Testis (tissue), 3 donors: Measurements from ENCODE around the gene DCTD. TPM values are rescaled to one million over a fixed set of nuclear protein-coding genes. Genes with fewer than 3 reads are reported as not detected.

ENCODE experiments used
- DNase-seq: peaks from one replicate; pipeline ENCODE4 v3.0.0-alpha.2; 2019
- H3K27ac ChIP-seq, 2 donors: fragments of 200-600 bp; sonication (generic); one replicate each; pipeline ENCODE4 v1.5.1; 2019
- H3K27me3 ChIP-seq: fragments of 200-600 bp; sonication (generic); one replicate; pipeline ENCODE4 v1.5.1; 2019
- H3K36me3 ChIP-seq: fragments of 200-600 bp; sonication (generic); one replicate; pipeline ENCODE4 v1.5.1; 2017; ENCODE audit warnings: low read depth; ENCODE audit errors: missing control alignments
- H3K4me1 ChIP-seq: fragments of 200-600 bp; sonication (generic); one replicate; pipeline ENCODE4 v1.5.1; 2019
- H3K4me3 ChIP-seq, 2 donors: fragments of 200-600 bp; sonication (generic); one replicate each; pipeline ENCODE4 v1.5.1; 2017 to 2019
- H3K9me3 ChIP-seq: fragments of 200-600 bp; sonication (generic); one replicate; pipeline ENCODE4 v1.5.1; 2017
- CTCF ChIP-seq, 3 experiments: fragments of 450-650 bp in 2 of 3; fragments of 200-600 bp in 1 of 3; sonication (generic) in 1 of 3; IDR thresholded peaks; one replicate each; pipeline ENCODE4 v1.5.1; 2016 to 2019; ENCODE audit warnings: antibody characterized with exemption in 3 of 3, mild to moderate bottlenecking in 2 of 3, moderate library complexity in 1 of 3
- POLR2A ChIP-seq: fragments of 450-650 bp; IDR thresholded peaks from one replicate; pipeline ENCODE4 v1.6.1; 2017; ENCODE audit warnings: antibody characterized with exemption, mild to moderate bottlenecking, moderate library complexity
- WGBS, 2 donors: methylation state at CpG; one replicate each; pipeline ENCODE4 v1.1.5; 2018; 5-methylcytosine and 5-hydroxymethylcytosine counted together
- intact Hi-C: fragments of 100-400 bp; cut with DNase I; formaldehyde crosslinking; loops from one replicate; pipeline ENCODE4 v1.15.1; 2023; ENCODE audit warnings: low total_unique reads
- polyA plus RNA-seq: library from polyadenylated mRNA; stranded (reverse); fragments of 350-450 nt; fragmentation: Illumina TruSeq; extraction: RNeasy Lipid Tissue Mini Kit (QIAGEN cat#74804); gene quantifications from one replicate; pipeline ENCODE4 v1.2.3, GENCODE V29; 2014; ENCODE audit warnings: low read depth, low replicate concordance; ENCODE audit not compliant: insufficient read depth
- total RNA-seq, 2 donors: library from RNA; depleted of rRNA; stranded (reverse); fragments of >200 nt; gene quantifications; one replicate each; pipeline ENCODE4 v1.2.3, GENCODE V29; 2016

Gene DCTD
- total and polyA plus RNA-seq, 3 donors from 2014 or later = 41.8 to 56.5 (median 45.6) TPM

- H3K27me3 ChIP-seq = no peaks in the 10 kb centered on the region
- H3K36me3 ChIP-seq = no peaks in the 10 kb centered on the region
- H3K4me1 ChIP-seq = peaks cover under 1% of the 10 kb centered on the region
- H3K27ac ChIP-seq = no peak overlapping the region
- H3K9me3 ChIP-seq = no peaks in the 10 kb centered on the region
- TF ChIP-seq CTCF (IDR thresholded peaks at IDR 0.05) (no peak), POLR2A (no peak)
- H3K4me3 ChIP-seq = no peak overlapping the region
- intact Hi-C loops = no loop called here
- 94% methylated on average over 9 of the region's 9 CpGs for WGBS, 2 donors
- DNase-seq = no peak
Observed at GRCh38 chr4:182886768-182887167, 30.4 kb downstream of the DCTD start.

GRCh38 chr4:182886205-182886604 lies 31.0 kb downstream of the DCTD start:
- Histone ChIP-seq H3K27me3 (no peaks in the 10 kb centered on the region), H3K4me1 (peaks cover 6% of the 10 kb centered on the region), H3K36me3 (no peaks in the 10 kb centered on the region), H3K9me3 (no peaks in the 10 kb centered on the region), H3K27ac (no peak overlapping the region), H3K4me3 (no peak overlapping the region)
- TF ChIP-seq CTCF (IDR thresholded peaks at IDR 0.05) = no peak
- no peak for TF ChIP-seq POLR2A
- intact Hi-C loops = no loop called here
- WGBS, 2 donors = 75 to 77% methylated on average over 6 of the region's 6 CpGs
- DNase-seq = no peak

- no peak for DNase-seq
- peaks cover 11% of the 10 kb centered on the region for H3K4me1 ChIP-seq
- no peak overlapping the region for H3K4me3 ChIP-seq
- 28 to 38% methylated on average over 3 of the region's 3 CpGs for WGBS, 2 donors
- no peaks in the 10 kb centered on the region for H3K36me3 ChIP-seq
- H3K27me3 ChIP-seq = no peaks in the 10 kb centered on the region
- TF ChIP-seq CTCF (IDR thresholded peaks at IDR 0.05) (no peak), POLR2A (no peak)
- no peak overlapping the region for H3K27ac ChIP-seq
- no peaks in the 10 kb centered on the region for H3K9me3 ChIP-seq
- intact Hi-C loops = no loop called here
Observed at GRCh38 chr4:182885738-182886077, 31.5 kb downstream of the DCTD start.

- WGBS, 2 donors = 90 to 93% methylated on average over 3 of the region's 3 CpGs
- peaks cover 12% of the 10 kb centered on the region for H3K4me1 ChIP-seq
- TF ChIP-seq POLR2A (no peak), CTCF (IDR thresholded peaks at IDR 0.05) (no peak)
- no peaks in the 10 kb centered on the region for H3K27me3 ChIP-seq
- intact Hi-C loops = no loop called here
- H3K4me3 ChIP-seq = no peak overlapping the region
- no peaks in the 10 kb centered on the region for H3K36me3 ChIP-seq
- DNase-seq = no peak
- H3K27ac ChIP-seq = no peak overlapping the region
- H3K9me3 ChIP-seq = no peaks in the 10 kb centered on the region
Observed at GRCh38 chr4:182885022-182885737, 32.0 kb downstream of the DCTD start.

- Histone ChIP-seq H3K27me3 (no peaks in the 10 kb centered on the region), H3K4me3 (no peak overlapping the region), H3K27ac (no peak overlapping the region), H3K9me3 (no peaks in the 10 kb centered on the region), H3K4me1 (peaks cover 12% of the 10 kb centered on the region), H3K36me3 (no peaks in the 10 kb centered on the region)
- TF ChIP-seq POLR2A = no peak
- no peak for TF ChIP-seq CTCF (IDR thresholded peaks at IDR 0.05)
- intact Hi-C loops = no loop called here
- 81 to 88% methylated on average over 3 of the region's 3 CpGs for WGBS, 2 donors
- no peak for DNase-seq
Observed at GRCh38 chr4:182884040-182884439, 33.1 kb downstream of the DCTD start.
